ENCODE data around the gene QPCT. TPM values are rescaled to one million over a fixed set of nuclear protein-coding genes. Genes with fewer than 3 reads are reported as not detected.

QPCT gene
- total and polyA plus RNA-seq, 2 of the 4 experiments (the other 2 are of a cell fraction): 1.9 to 2.2 TPM

- ATAC-seq (ENCODE audit: low read depth) (no peak), DNase-seq (no peak)
- H4K91ac ChIP-seq (ENCODE audit: insufficient read depth, low read depth, low read length): no peak overlapping the region
- H3K14ac ChIP-seq (replicated peaks; ENCODE audit: low read depth, low read length): no peak overlapping the region
- no peak overlapping the region for H2AFZ ChIP-seq (replicated peaks; ENCODE audit: low read length, poor library complexity)
- dilution Hi-C loops (cut with HindIII; ENCODE audit: low sequenced_read_pairs, unreplicated experiment) (no loop called here), in situ Hi-C loops (cut with MboI; ENCODE audit: low sequenced_read_pairs) (no loop called here), intact Hi-C loops (cut with micrococcal nuclease) (no loop called here)
- no peaks in the 10 kb centered on the region for H3K9me3 ChIP-seq (ENCODE audit: control insufficient read depth, insufficient read depth, low read length)
- no peak overlapping the region for H3K56ac ChIP-seq (ENCODE audit: extremely low read depth, insufficient read depth, low read length)
- no peak overlapping the region for H3K23ac ChIP-seq (ENCODE audit: low read depth, low read length)
- no peaks in the 10 kb centered on the region for H3K27me3 ChIP-seq (ENCODE audit: control insufficient read depth, insufficient read depth, low read length)
- CTCF ChIA-PET: no interaction called here
- H4K8ac ChIP-seq (ENCODE audit: low read depth in 2 of 2, low read length in 2 of 2): no peak overlapping the region
- H2BK20ac ChIP-seq (ENCODE audit: low read depth, low read length): no peak overlapping the region
- no peak overlapping the region for H3K27ac ChIP-seq (ENCODE audit: insufficient read depth, low read length)
- POLR2A ChIA-PET (ENCODE audit: unreplicated experiment): no interaction called here
- H2AK9ac ChIP-seq (replicated peaks; ENCODE audit: low read depth, low read length, poor library complexity): no peak overlapping the region
- TF ChIP-seq MAZ (IDR thresholded peaks at IDR 0.05; ENCODE audit: borderline replicate concordance, low read depth, low read length) (no peak), MXI1 (IDR thresholded peaks at IDR 0.05; ENCODE audit: borderline replicate concordance, low read depth, low read length) (no peak), MAFK (IDR thresholded peaks at IDR 0.05; ENCODE audit: low read depth, low read length) (no peak), POLR2A (IDR thresholded peaks at IDR 0.05; ENCODE audit: low read depth, low read length) (no peak), SMC3 (IDR thresholded peaks at IDR 0.05; ENCODE audit: low read depth, low read length) (no peak), ELK1 (IDR thresholded peaks at IDR 0.05; ENCODE audit: borderline replicate concordance, low read depth, low read length) (no peak), USF2 (IDR thresholded peaks at IDR 0.05; ENCODE audit: low read depth, low read length) (no peak), RCOR1 (IDR thresholded peaks at IDR 0.05; ENCODE audit: insufficient replicate concordance, low read length) (no peak), CHD1 (IDR thresholded peaks at IDR 0.05; ENCODE audit: low read depth, low read length) (no peak), RFX5 (IDR thresholded peaks at IDR 0.05; ENCODE audit: low read depth, low read length) (no peak), BHLHE40 (IDR thresholded peaks at IDR 0.05; ENCODE audit: low read depth, low read length) (no peak), FOS (IDR thresholded peaks at IDR 0.05; ENCODE audit: low read depth, low read length) (no peak), RAD21 (IDR thresholded peaks at IDR 0.05; ENCODE audit: low read length) (no peak), CTCF (conservative IDR thresholded peaks at IDR 0.05; ENCODE audit: low read depth, low read length) (no peak), NFE2L2 (IDR thresholded peaks at IDR 0.05; ENCODE audit: low read depth, low read length) (no peak), CEBPB (IDR thresholded peaks at IDR 0.05; ENCODE audit: low read depth, low read length) (no peak)
- no peak overlapping the region for H4K5ac ChIP-seq (ENCODE audit: low read depth, low read length)
- H2BK15ac ChIP-seq (ENCODE audit: low read depth, low read length): no peak overlapping the region
- no peaks in the 10 kb centered on the region for H4K20me1 ChIP-seq (ENCODE audit: insufficient read depth, low read length)
- WGBS, 2 experiments (ENCODE audit: extremely low coverage in 2 of 2, insufficient read length in 1 of 2): no CpG with 5 or more reads among the region's 1 CpG
- H3K4ac ChIP-seq (ENCODE audit: low read depth, low read length): no peak overlapping the region
- BruUV-seq (replicated peaks): no TSS peak
- no peak overlapping the region for H3K9ac ChIP-seq (ENCODE audit: low read depth, low read length)
- no peaks in the 10 kb centered on the region for H3K4me1 ChIP-seq (ENCODE audit: control insufficient read depth, insufficient read depth, low read length)
- no peak overlapping the region for H2BK5ac ChIP-seq (ENCODE audit: low read depth, low read length, poor library complexity, severe bottlenecking)
- no peak overlapping the region for H3K18ac ChIP-seq (ENCODE audit: low read depth, low read length)
- H3K36me3 ChIP-seq (ENCODE audit: control insufficient read depth, insufficient read depth, low read length): no peaks in the 10 kb centered on the region
- no peak overlapping the region for H3K4me2 ChIP-seq (ENCODE audit: low read depth, low read length)
- H3K79me1 ChIP-seq (ENCODE audit: low read depth in 1 of 2, low read length in 2 of 2): no peaks in the 10 kb centered on the region
- H3K9me1 ChIP-seq (ENCODE audit: insufficient read depth, low read length): no peaks in the 10 kb centered on the region
- no peak overlapping the region for H2BK120ac ChIP-seq (ENCODE audit: low read depth, low read length)
- H2AK5ac ChIP-seq (ENCODE audit: low read depth, low read length): no peak overlapping the region
- H3K4me3 ChIP-seq (ENCODE audit: insufficient read depth, low read depth, low read length): no peak overlapping the region
Measured at GRCh38 chr2:37370666-37371065, 26.2 kb downstream of the QPCT start.

Measured in IMR-90 (cell line).